ENCODE data around the gene SUSD1.

DNA sequence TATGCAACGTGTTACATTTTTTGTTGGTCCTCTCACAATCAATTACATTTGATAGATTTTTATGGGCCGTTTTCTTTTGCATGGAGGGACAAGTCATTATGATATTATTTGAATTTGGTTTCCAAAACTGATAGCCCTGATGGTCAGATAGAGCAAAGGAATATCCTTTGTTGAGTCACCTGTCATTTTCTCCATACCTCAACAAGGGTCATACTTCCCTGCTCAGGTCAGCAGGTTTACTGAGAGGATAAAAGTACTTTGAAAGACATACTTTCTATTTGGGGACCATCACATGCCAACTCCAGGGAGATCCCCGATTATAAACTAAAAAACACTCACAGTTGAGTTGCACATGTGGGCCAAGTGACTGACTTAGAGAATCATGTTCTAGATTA lies 132.9 kb downstream of the SUSD1 start:
- TF ChIP-seq, protein P1, sequence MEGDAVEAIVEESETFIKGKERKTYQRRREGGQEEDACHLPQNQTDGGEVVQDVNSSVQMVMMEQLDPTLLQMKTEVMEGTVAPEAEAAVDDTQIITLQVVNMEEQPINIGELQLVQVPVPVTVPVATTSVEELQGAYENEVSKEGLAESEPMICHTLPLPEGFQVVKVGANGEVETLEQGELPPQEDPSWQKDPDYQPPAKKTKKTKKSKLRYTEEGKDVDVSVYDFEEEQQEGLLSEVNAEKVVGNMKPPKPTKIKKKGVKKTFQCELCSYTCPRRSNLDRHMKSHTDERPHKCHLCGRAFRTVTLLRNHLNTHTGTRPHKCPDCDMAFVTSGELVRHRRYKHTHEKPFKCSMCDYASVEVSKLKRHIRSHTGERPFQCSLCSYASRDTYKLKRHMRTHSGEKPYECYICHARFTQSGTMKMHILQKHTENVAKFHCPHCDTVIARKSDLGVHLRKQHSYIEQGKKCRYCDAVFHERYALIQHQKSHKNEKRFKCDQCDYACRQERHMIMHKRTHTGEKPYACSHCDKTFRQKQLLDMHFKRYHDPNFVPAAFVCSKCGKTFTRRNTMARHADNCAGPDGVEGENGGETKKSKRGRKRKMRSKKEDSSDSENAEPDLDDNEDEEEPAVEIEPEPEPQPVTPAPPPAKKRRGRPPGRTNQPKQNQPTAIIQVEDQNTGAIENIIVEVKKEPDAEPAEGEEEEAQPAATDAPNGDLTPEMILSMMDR (IDR thresholded peaks at IDR 0.05; ENCODE audit: low read depth, low read length, missing input control), result no peak
- TF ChIP-seq RAD21 (IDR thresholded peaks at IDR 0.05), result no peak
- TF ChIP-seq, protein P2, sequence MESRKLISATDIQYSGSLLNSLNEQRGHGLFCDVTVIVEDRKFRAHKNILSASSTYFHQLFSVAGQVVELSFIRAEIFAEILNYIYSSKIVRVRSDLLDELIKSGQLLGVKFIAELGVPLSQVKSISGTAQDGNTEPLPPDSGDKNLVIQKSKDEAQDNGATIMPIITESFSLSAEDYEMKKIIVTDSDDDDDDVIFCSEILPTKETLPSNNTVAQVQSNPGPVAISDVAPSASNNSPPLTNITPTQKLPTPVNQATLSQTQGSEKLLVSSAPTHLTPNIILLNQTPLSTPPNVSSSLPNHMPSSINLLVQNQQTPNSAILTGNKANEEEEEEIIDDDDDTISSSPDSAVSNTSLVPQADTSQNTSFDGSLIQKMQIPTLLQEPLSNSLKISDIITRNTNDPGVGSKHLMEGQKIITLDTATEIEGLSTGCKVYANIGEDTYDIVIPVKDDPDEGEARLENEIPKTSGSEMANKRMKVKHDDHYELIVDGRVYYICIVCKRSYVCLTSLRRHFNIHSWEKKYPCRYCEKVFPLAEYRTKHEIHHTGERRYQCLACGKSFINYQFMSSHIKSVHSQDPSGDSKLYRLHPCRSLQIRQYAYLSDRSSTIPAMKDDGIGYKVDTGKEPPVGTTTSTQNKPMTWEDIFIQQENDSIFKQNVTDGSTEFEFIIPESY (IDR thresholded peaks at IDR 0.05), result no peak
- TF ChIP-seq, protein P3, sequence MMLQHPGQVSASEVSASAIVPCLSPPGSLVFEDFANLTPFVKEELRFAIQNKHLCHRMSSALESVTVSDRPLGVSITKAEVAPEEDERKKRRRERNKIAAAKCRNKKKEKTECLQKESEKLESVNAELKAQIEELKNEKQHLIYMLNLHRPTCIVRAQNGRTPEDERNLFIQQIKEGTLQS (IDR thresholded peaks at IDR 0.05), result no peak

Data from liver (tissue), 3 donors.